SK-N-SH (cell line): ENCODE results near the gene DNAAF9. TPM values are rescaled to one million over a fixed set of nuclear protein-coding genes. Genes with fewer than 3 reads are reported as not detected.

Experiments used
- CTCF ChIA-PET: fragments of 300-600, 350-600 bp; formaldehyde crosslinking; extraction: SDS; loops from one replicate; lab custom pipeline; 2021; lab: Yijun Ruan, JAX
- POLR2A ChIA-PET: fragments of 350-600 bp; sonication (Branson Sonifier 250); formaldehyde crosslinking; extraction: SDS; loops from one replicate; lab custom pipeline; 2020; ENCODE audit warnings: antibody characterized with exemption, inconsistent platforms; lab: Yijun Ruan, JAX
- DNase-seq: peaks from one replicate; pipeline ENCODE4 v3.0.0; 2012
- H2AFZ ChIP-seq: fragments of 200-600 bp; sonication (generic); 2 replicates; pipeline ENCODE4 v1.8.1; 2016; ENCODE audit warnings: antibody characterized with exemption, mild to moderate bottlenecking, low read depth
- H3F3A ChIP-seq: fragments of 200-600 bp; sonication (generic); replicated peaks from 2 replicates; pipeline ENCODE3; 2016; ENCODE audit warnings: antibody characterized with exemption, mild to moderate bottlenecking; ENCODE audit not compliant: insufficient read depth
- H3K27ac ChIP-seq, 2 experiments: fragments of 200-500 bp in 1 of 2; fragments of 200-600 bp in 1 of 2; sonication (Bioruptor generic) in 1 of 2; sonication (generic), shearing (Covaris generic) in 1 of 2; 2 replicates each; pipeline versions ENCODE4 v1.5.1 to v1.6.1; 2014 to 2016; ENCODE audit warnings: low read depth in 2 of 2, inconsistent platforms in 1 of 2, low read length in 1 of 2, mild to moderate bottlenecking in 1 of 2, mixed read lengths in 1 of 2
- H3K27me3 ChIP-seq: fragments of 200-600 bp; sonication (generic), shearing (Covaris generic); 2 replicates; pipeline ENCODE4 v1.6.1; 2016; ENCODE audit warnings: mixed run types; ENCODE audit not compliant: insufficient read depth
- H3K36me3 ChIP-seq, 2 experiments: fragments of 200-500 bp in 1 of 2; fragments of 200-600 bp in 1 of 2; sonication (Bioruptor generic) in 1 of 2; sonication (generic) in 1 of 2; replicated peaks in 1 of 2; 2 replicates each; pipeline versions ENCODE3 to v1.5.1; 2014 to 2016; ENCODE audit warnings: low read length in 1 of 2, mild to moderate bottlenecking in 1 of 2; ENCODE audit not compliant: insufficient read depth in 2 of 2, control insufficient read depth in 1 of 2
- H3K4me1 ChIP-seq, 2 experiments: fragments of 200-500 bp in 1 of 2; fragments of 200-600 bp in 1 of 2; sonication (Bioruptor generic) in 1 of 2; sonication (generic), shearing (Covaris generic) in 1 of 2; 2 replicates each; pipeline versions ENCODE4 v1.5.1 to v1.6.1; 2014 to 2016; ENCODE audit warnings: low read depth in 1 of 2, low read length in 1 of 2, mixed run types in 1 of 2; ENCODE audit not compliant: insufficient read depth in 2 of 2, control insufficient read depth in 1 of 2
- H3K4me2 ChIP-seq: fragments of 200-600 bp; sonication (generic), shearing (Covaris generic); 2 replicates; pipeline ENCODE4 v1.6.1; 2017; ENCODE audit warnings: mixed run types
- H3K4me3 ChIP-seq, 2 experiments: fragments of 200-500 bp in 1 of 2; fragments of 200-600 bp in 1 of 2; sonication (Bioruptor generic) in 1 of 2; sonication (generic), shearing (Covaris generic) in 1 of 2; 2 replicates each; pipeline versions ENCODE4 v1.5.1 to v1.8.1; 2014 to 2016; ENCODE audit warnings: low read depth in 2 of 2, inconsistent platforms in 1 of 2, low read length in 1 of 2, mild to moderate bottlenecking in 1 of 2, mixed read lengths in 1 of 2, moderate library complexity in 1 of 2
- H3K79me2 ChIP-seq: fragments of 200-600 bp; sonication (generic); 2 replicates; pipeline ENCODE4 v1.8.1; 2017; ENCODE audit warnings: mild to moderate bottlenecking; ENCODE audit not compliant: insufficient read depth
- H3K9ac ChIP-seq: fragments of 200-600 bp; sonication (generic); 2 replicates; pipeline ENCODE4 v1.6.1; 2017; ENCODE audit warnings: mixed run types
- H3K9me2 ChIP-seq: fragments of 200-600 bp; sonication (generic); 2 replicates; pipeline ENCODE4 v1.6.1; 2017; ENCODE audit warnings: mixed run types
- H3K9me3 ChIP-seq: fragments of 200-600 bp; sonication (generic); 2 replicates; pipeline ENCODE4 v1.6.1; 2017; ENCODE audit warnings: mixed run types, mild to moderate bottlenecking, moderate library complexity
- H4K20me1 ChIP-seq: fragments of 200-600 bp; sonication (generic); 2 replicates; pipeline ENCODE4 v1.6.1; 2017; ENCODE audit warnings: mild to moderate bottlenecking, mixed run types; ENCODE audit not compliant: insufficient read depth
- CHD2 ChIP-seq: fragments of 150-350 bp; IDR thresholded peaks from 2 replicates; pipeline ENCODE4 v1.6.1; 2018; ENCODE audit warnings: low read length; ENCODE audit not compliant: partially characterized antibody
- CTCF ChIP-seq: fragments of 200-600 bp; sonication (generic); IDR thresholded peaks from 2 replicates; pipeline ENCODE4 v1.6.1; 2017; ENCODE audit warnings: antibody characterized with exemption, mild to moderate bottlenecking, moderate library complexity
- EZH2phosphoT487 ChIP-seq: fragments of 200-600 bp; sonication (generic); IDR thresholded peaks from 2 replicates; pipeline ENCODE4 v1.6.1; 2017; ENCODE audit warnings: low read depth, mixed run types, mild to moderate bottlenecking, antibody characterized with exemption, moderate library complexity, borderline replicate concordance
- FOSL2 ChIP-seq: IDR thresholded peaks from 2 replicates; pipeline ENCODE4 v1.4.0; 2012; ENCODE audit warnings: low read depth, mild to moderate bottlenecking, moderate library complexity, borderline replicate concordance
- FOXM1 ChIP-seq: IDR thresholded peaks from 2 replicates; pipeline ENCODE4 v1.4.0; 2012; ENCODE audit warnings: low read depth, mild to moderate bottlenecking
- JUND ChIP-seq: IDR thresholded peaks from 2 replicates; pipeline ENCODE4 v1.4.0; 2012
- RCOR1 ChIP-seq: fragments of 150-350 bp; IDR thresholded peaks from 2 replicates; pipeline ENCODE4 v1.6.1; 2017; ENCODE audit warnings: antibody characterized with exemption, low read length
- TCF12 ChIP-seq: IDR thresholded peaks from 2 replicates; pipeline ENCODE4 v1.4.0; 2012
- TEAD4 ChIP-seq: IDR thresholded peaks from 2 replicates; pipeline ENCODE4 v1.4.0; 2012; ENCODE audit warnings: mild to moderate bottlenecking, borderline replicate concordance; ENCODE audit not compliant: insufficient read depth
- USF1 ChIP-seq: IDR thresholded peaks from 2 replicates; pipeline ENCODE4 v1.4.0; 2012; ENCODE audit warnings: low read depth, borderline replicate concordance
- ZBTB33 ChIP-seq: IDR thresholded peaks from 2 replicates; pipeline ENCODE4 v1.4.0; 2012; ENCODE audit warnings: low read depth, borderline replicate concordance
- WGBS: methylation state at CpG from one replicate; pipeline ENCODE4 v1.1.6; 2017; ENCODE audit warnings: low lambda C conversion rate; 5-methylcytosine and 5-hydroxymethylcytosine counted together
- polyA plus RNA-seq, 3 experiments: library from polyadenylated mRNA; depleted of rRNA; stranded (reverse); fragments of >200 nt; gene quantifications; 2 replicates each; pipeline ENCODE4 v1.2.3, GENCODE V29; 2012
- TF ChIP-seq, protein P1 (sequence below): IDR thresholded peaks from 2 replicates; pipeline ENCODE4; 2012
- TF ChIP-seq, protein P2 (sequence below): fragments of 150-350 bp; IDR thresholded peaks from 2 replicates; pipeline ENCODE4 v1.6.1; 2016; ENCODE audit warnings: mild to moderate bottlenecking, low read depth, low read length

Gene DNAAF9
- polyA plus RNA-seq, 1 of the 3 experiments (the other 2 are of a cell fraction): 5.5 TPM

DNA sequence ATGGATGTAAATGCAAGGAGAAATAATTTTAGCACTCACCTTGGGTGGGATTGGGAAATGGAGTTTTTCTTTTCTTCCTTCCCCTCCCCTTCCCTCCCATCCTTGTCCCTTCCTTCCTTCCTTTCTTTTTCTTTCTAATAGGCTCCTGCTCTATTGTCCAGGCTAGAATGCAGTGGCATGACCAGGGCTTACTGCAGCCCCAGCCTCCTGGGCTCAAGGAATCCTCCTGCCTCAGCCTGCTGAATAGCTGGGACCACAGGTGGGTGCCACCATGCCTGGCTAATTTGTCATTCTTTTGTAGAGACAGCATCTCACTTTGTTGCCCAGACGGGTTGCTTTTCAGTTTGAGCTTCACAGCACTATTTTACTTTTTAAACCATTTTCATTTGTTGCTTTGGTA lies 41.9 kb upstream of the DNAAF9 start:
- POLR2A ChIA-PET: no interaction called here

More for the DNA sequence above, 41.9 kb upstream of the DNAAF9 start:
- H3K27me3 ChIP-seq: peaks cover 6% of the 10 kb centered on the region; the same call in 1 of the 2 replicates
- H3K4me1 ChIP-seq: no peaks in the 10 kb centered on the region
- no peak for DNase-seq
- H3K4me3 ChIP-seq: no peak overlapping the region
- no peaks in the 10 kb centered on the region for H3K9me3 ChIP-seq
- H2AFZ ChIP-seq: no peak overlapping the region
- no peak overlapping the region for H3K4me2 ChIP-seq
- no peaks in the 10 kb centered on the region for H3F3A ChIP-seq
- TF ChIP-seq TEAD4: no peak
- TF ChIP-seq EZH2phosphoT487: no peak
- no peak for TF ChIP-seq TCF12
- TF ChIP-seq USF1: no peak
- TF ChIP-seq FOXM1: no peak
- no peak for TF ChIP-seq ZBTB33
- TF ChIP-seq JUND: no peak
- TF ChIP-seq RCOR1: no peak
- TF ChIP-seq CHD2: no peak
- TF ChIP-seq, protein P1, sequence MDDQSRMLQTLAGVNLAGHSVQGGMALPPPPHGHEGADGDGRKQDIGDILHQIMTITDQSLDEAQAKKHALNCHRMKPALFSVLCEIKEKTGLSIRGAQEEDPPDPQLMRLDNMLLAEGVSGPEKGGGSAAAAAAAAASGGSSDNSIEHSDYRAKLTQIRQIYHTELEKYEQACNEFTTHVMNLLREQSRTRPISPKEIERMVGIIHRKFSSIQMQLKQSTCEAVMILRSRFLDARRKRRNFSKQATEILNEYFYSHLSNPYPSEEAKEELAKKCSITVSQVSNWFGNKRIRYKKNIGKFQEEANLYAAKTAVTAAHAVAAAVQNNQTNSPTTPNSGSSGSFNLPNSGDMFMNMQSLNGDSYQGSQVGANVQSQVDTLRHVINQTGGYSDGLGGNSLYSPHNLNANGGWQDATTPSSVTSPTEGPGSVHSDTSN: no peak
- TF ChIP-seq, protein P2, sequence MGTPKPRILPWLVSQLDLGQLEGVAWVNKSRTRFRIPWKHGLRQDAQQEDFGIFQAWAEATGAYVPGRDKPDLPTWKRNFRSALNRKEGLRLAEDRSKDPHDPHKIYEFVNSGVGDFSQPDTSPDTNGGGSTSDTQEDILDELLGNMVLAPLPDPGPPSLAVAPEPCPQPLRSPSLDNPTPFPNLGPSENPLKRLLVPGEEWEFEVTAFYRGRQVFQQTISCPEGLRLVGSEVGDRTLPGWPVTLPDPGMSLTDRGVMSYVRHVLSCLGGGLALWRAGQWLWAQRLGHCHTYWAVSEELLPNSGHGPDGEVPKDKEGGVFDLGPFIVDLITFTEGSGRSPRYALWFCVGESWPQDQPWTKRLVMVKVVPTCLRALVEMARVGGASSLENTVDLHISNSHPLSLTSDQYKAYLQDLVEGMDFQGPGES: no peak
- no peak for TF ChIP-seq FOSL2
- no peak for TF ChIP-seq CTCF
- H4K20me1 ChIP-seq: no peaks in the 10 kb centered on the region
- no peaks in the 10 kb centered on the region for H3K36me3 ChIP-seq
- CTCF ChIA-PET: no interaction called here
- no peaks in the 10 kb centered on the region for H3K79me2 ChIP-seq
- no peaks in the 10 kb centered on the region for H3K9me2 ChIP-seq
- H3K27ac ChIP-seq: no peak overlapping the region
- WGBS: 30% methylated on average over 1 of the region's 1 CpG
- H3K9ac ChIP-seq: no peak overlapping the region
